NCI-H345 treated with DMSO at 0.1 percent for 48 hours (cell line): Measurements from ENCODE around the gene IFI27L2.
"Not testable (repeated sequence)": the region's sequence is repeated elsewhere in the genome, so short reads cannot be mapped to it uniquely, and the experiment has no call there.

Source experiments
- DNase-seq: peaks from one replicate; lab custom pipeline; 2025; ENCODE audit not compliant: unreplicated experiment; lab: John Stamatoyannopoulos, UW

Gene IFI27L2, protein sequence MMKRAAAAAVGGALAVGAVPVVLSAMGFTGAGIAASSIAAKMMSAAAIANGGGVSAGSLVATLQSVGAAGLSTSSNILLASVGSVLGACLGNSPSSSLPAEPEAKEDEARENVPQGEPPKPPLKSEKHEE

DNA sequence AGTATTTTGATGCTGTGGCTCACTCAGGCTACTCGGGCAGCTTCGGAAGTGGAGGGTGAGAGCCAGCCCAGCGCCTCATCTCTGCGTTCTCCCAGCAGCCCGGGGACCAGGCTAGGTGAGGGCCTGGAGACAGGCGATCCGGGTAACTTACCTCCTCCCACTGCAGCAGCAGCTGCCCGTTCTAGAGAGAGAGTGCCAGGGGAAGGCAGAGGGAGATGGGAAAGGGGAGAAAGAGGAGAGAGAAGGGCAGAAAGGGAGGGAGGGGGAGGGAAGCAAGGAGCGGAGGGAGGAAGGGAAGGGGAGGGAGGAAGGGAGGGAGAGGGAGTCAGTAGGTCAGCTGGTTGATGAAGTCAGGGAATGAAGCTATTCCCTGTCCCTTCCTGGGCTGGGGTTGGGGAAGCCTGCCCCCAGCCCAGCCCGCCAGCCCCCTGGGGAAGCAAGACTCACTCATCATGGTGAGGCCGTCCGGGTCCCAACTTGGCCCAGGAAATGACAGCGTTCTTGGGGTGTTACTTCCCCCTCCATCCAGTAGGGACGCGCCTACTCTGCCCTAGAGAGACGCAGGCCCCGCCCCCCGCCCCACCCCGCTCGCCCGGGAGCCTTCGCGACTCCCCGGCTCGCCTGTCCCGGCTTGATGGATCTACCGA, at the start of gene IFI27L2:
Gene IFI27L2, minus strand, starts transcription at position 494 of the 647 bp plus-strand sequence. Its CDS starts 40 bp downstream, at position 454.
- peak; percentile 73 for DNase-seq

GRCh38 chr14:94177806-94178205, 48.4 kb upstream of the IFI27L2 start:
- DNase-seq, result no peak

DNA sequence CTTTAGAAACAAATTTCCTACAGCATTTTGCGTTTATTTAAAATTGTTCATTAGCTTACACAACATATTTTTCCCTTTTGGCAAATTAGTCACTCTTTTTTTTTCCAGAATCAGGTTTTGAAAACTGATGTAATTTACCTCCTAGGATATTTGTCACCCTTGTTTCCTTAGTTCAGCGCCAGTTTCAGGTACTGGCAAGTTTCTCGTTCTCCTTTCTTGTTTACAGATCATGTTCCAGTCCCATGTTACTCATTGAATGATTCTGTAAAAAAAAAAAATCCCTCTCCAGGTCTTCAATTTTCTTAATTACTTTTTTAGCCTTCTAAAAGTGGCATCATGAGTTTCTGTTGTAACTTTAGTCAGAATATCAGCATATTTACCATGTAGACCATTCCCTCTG, 47.4 kb upstream of the IFI27L2 start:
- no peak for DNase-seq

- DNase-seq, result no peak
These were observed 46.3 kb upstream of the IFI27L2 start for GRCh38 chr14:94175747-94176146.

DNA sequence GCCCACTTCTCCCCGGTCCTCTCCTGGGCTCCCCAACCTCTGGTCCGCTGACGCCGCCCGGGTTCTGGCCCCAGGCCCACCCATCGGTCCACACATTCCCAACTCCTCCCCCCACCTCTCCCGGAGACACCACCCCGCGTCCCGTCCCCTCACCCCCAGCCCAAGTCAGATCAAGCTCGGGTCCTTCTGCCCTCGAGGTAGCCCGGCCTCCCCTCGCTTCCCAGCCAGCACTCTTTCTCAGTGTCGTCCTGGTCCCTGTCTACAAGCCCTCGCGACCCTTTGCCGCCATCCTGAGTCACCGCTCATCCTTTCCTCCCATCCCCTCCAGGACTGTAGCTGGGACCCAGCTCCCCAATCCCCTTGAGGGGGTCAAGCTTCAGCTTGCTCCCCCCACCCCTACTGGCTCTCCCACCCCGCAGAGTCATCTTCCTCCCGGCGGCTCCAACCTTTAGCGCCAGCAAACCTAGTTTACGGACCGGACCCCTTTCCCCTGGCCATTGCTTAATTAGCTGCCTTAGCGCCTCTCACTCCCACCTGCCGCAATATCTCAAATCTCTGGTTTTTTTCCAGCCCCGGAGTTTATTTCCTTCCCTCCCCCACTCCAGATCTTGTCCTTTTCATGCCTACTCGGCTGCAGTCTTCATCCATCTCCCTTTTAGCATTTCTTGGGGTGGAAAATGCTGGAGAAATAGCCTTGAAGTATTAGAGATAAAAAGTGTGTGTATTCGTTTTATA, 45.8 kb upstream of the IFI27L2 start:
- no peak for DNase-seq

DNA sequence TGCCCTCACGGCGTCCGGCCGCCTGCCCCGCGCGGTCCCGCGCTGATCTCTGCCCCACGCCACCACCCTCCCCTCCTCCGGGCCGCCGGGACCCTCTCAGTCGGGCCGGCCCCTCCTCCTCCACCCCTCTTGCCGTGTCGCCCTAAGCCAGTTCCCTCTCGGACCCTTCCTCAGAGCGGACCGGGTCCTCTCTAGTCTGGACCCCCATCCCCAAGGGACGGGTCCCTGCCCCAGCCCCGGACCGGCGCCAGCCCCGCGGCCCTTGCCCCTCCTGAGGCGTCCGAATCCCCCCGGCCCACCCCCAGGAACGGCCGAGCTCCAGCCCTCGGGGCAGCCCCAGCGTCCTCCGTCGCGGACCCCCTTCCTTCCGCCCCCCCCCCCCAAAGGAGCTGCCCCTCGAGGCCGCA, 45.2 kb upstream of the IFI27L2 start:
- DNase-seq, result no peak

DNA sequence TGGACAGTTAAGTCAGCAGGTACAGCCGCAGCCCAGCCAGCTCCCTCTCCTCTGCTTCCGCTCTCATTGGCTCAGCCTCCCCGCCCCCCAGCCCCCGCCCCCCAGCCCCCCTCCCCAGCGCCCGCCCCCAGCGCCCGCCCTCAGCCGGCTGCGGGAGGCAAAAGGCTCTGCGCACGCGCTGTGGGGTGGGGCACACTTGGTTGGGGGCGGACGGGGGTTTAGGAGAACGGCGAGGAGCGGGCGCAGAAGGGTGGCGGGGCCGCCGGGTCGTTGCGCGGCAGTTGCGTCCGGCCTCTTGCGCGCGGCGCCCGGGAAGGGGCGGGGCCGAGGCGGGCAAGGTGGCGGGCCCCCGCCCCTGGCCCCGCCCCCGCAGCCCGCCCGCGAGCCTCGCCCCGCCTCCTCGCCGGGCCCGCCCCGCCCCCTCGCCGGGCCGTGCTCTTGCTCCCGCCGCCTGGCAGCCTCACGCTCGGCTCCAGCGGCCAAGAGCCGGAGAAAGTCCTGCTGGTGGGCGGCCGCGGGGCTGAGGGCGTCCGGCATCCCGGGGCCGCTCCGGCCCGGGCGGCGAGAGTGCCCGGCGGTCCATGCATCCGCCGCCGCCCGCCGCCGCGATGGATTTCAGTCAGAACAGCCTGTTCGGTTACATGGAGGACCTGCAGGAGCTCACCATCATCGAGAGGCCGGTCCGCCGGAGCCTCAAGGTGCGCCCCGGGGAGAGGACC, 44.6 kb upstream of the IFI27L2 start, which contains the start of gene PPP4R4:
Gene PPP4R4, plus strand, starts transcription at position 438 of the 719 bp plus-strand sequence. Its CDS starts 144 bp downstream, at position 582.
- DNase-seq, result peak; percentile 82

- no peak for DNase-seq
These were observed 44.1 kb upstream of the IFI27L2 start for GRCh38 chr14:94173471-94173884.

DNA sequence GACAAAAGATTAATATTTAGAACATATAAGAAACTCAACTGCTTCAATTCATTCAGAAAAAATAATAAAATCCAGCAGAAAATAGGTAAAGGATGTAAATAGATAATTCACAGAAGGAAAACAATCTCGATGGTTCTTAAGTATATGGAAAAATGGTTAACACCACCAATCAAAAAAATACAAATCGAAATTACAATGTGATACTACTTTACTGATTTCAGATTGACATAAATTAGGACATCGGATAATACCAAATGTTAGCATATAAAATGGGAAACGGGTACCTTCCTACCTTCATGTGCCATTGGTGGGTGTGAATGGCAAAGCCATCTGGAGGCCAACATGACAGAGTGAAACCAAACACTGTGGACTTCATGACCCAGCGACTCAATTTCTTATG, 43.1 kb upstream of the IFI27L2 start:
- no peak for DNase-seq

DNA sequence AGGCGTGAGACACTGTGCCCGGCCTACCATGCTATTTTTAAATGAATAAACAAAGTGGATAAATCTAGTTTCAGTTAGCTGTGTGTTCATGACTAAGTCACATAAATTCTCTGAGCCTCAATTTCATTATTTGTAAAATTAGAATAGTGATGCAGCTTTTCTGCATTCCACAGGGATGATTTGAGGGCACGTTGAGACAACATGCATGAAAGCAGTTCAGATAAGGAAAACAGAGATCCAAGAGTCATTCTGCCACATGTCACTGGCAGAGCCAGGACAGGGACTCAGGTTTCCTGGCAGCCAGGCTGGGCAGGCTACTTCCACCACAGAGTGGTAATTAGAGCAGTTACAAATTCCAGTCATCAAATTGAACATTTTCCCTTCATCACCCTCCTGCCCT, 41.8 kb upstream of the IFI27L2 start:
- DNase-seq, result no peak

DNA sequence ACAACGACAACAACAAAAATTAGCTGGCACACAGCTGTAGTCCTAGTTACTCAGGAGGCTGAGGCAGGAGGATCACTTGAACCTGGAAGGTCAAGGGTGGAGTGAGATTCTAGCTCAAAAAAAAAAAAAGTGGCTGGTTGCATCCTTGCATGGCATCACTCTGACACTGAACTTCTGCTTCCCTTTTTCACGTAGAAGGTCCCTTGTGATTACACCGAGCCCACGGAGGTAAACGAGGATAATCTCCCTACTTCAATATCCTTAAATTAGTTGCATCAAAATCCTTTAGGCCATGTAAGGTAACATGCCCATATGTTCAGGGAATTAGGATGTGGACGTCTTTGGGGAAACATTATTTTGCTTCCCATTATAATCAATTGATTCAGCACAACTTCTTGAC, 40.7 kb upstream of the IFI27L2 start:
- DNase-seq, result no peak

GRCh38 chr14:94165744-94166143, 36.3 kb upstream of the IFI27L2 start:
- DNase-seq, result no peak

GRCh38 chr14:94164685-94165431, 35.5 kb upstream of the IFI27L2 start:
- DNase-seq, result no peak

- no peak for DNase-seq
These were observed 34.4 kb upstream of the IFI27L2 start for GRCh38 chr14:94163796-94164195.

DNA sequence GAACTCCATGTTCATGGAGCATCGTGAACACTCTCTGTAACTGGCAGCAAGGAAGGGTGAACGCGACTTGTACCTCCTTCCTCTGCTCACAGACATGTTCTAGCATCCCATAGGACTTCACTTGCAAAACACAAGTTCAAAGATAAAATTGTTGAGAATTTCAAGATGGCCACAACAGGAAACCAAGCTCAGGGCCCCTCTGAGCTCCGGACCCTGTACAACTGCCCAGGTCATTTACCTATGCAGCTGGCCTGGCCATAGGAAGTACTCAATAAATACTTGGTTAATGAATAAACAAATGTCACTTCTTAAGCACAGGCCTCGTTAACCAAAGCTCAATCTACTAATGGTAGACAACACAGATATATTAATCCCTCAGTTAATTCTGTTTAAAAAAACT, 33.1 kb upstream of the IFI27L2 start:
- DNase-seq, result no peak

GRCh38 chr14:94161981-94162380, 32.6 kb upstream of the IFI27L2 start:
- DNase-seq, result no peak

- no peak for DNase-seq
These were observed 31.7 kb upstream of the IFI27L2 start for GRCh38 chr14:94161058-94161457.

DNA sequence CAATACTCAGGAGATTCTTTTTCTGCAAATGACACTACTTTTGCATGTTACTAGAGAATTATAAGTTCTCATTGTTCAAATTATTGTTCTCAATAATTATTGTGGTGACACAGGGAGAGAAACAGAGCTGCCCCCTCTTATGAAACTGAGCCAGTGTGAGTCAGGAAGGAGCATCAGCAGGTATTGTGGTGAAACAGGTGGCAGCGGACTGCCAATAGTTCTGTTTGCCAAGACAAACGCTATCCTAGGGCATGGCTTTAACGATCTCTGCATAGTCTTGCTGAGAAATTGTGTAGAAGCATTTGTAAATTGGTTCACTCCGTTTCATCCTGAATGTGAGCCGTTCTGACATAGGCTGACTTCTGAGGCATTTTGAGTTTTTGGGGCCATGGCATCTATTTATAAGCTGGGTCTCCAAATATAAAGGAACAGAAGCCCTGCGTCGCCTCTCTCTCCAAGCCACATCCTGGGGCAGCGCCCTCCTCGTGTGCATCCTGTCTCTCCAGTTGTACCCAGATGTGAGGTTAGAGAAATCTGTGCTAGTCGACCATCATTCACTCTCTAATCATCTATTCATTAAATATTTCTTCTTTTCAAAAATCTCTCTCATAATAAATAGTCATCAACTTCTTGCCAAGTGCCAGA, 29.0 kb upstream of the IFI27L2 start:
- DNase-seq, result no peak

DNA sequence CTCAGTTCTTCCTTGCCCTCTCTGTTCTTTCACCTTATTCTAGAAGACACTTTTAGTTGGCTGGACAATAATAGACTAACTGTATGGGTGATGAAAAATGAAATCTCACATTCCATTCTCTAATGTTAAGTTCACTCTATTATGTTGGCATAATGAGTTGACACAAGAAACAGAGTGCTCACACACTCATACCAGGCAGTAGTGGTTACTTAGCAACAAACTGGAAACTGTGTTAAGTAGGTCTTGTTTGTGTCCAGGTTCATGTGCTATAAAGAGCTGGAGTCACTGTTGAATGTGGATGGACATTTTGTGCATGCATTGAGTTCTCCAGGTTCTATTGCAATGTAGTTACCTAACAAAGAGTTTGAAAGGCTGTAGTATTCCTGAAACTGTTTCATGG, 27.8 kb upstream of the IFI27L2 start:
- DNase-seq, result no peak

DNA sequence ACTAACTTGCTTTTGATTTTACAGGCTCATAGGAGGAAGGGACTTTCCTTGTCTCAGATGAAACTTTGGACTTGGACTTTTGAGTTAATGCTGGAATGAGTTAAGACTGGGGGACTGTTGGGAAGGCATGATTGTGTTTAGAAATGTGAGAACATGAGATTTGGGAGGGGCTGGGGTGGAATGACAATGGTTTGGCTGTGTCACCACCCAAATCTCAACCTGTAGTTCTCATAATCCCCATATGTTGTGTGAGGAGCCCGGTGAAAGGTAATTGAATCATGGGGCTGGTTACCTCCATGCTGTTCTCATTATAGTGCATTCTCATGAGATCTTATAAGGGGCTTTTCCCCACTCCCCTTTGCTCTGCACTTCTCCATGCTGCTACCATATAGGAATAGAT, 26.7 kb upstream of the IFI27L2 start:
- DNase-seq, result not testable (repeated sequence)
